HG02884 (cell line): ENCODE measurements around the gene CAMK1D.

Experiments
- ATAC-seq: cut with Tn5 transposase; IDR thresholded peaks from one replicate; pipeline ENCODE4 v1.9.1; 2021; ENCODE audit warnings: mild to moderate bottlenecking, moderate library complexity; ENCODE audit not compliant: unreplicated experiment

CAMK1D gene

DNA sequence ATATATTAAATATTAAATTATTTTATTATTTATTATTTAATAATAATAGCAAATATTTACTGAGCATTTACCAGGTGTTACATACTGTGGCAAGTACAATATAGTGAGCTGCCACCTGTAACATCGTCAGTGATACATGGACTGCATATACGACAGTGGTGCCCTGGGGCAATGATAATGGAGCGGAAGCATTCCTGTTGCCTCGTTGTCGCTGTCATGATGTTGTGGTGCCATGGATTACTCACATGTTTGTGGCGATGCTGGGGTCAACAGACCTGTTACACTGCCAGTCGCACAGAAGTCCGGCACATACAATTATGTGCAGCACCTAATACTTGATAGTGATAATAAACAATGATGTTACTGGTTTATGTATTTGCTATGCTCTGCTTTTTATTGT lies 20.6 kb downstream of the CAMK1D start:
- ATAC-seq: no peak

DNA sequence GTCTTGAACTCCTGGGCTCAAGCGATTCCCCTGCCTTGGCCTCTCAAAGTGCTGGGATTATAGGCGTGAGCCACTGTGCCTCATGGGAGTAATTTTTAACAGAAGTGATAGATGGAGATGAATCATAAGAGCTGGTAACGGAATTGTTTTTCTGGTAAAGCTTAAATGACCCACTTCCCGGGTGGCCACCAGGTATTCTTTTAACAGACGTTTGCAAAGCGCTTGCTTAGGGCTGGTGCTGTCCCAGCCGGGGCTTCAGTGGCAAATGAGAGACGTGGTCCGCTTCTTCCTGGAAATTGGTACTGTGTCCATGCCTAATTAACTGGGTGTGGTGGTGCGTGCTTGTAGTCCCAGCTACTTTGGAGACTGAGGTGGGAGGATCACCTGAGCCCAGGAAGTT lies 23.5 kb downstream of the CAMK1D start:
- ATAC-seq: no peak

DNA sequence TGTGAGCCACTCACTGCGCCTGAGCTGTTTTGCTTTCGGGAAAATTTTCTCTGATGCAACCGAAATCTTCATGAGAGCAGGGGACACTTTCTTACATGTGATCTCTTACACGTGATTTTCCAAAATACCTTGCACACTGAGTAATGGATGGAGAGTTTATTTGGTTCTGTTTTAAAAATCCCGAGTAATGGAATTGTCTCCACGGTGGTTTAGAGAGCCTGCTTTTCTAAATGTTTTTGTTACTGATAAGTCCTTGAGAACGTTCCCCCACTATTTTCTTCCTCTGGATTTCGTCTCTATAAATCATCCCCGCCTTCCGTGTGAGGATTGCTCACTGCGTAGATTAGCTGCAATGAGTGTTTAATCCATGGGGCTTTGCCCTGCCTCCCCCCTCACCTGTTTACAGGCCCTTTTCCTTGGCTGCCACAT lies 25.7 kb downstream of the CAMK1D start:
- ATAC-seq: no peak

DNA sequence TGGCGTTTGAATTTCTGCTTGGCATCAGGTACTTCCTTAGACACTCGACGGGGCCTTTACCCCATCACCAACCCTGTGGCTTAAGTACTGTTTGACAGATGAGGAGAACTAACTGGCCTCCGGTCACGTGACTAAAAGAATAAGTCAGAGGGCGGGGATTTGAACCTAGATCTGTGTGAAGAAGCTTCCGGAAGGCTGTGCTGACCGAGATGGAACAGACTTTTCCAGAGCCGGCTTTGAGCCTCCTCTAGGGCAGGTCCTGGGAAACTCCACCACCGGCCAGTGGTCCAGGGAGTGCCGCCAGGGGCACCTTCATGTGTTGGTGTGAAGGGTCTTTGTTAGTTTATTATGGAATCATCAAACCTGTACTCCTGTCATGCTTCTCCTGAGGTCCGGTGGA lies 26.9 kb downstream of the CAMK1D start:
- no peak for ATAC-seq

DNA sequence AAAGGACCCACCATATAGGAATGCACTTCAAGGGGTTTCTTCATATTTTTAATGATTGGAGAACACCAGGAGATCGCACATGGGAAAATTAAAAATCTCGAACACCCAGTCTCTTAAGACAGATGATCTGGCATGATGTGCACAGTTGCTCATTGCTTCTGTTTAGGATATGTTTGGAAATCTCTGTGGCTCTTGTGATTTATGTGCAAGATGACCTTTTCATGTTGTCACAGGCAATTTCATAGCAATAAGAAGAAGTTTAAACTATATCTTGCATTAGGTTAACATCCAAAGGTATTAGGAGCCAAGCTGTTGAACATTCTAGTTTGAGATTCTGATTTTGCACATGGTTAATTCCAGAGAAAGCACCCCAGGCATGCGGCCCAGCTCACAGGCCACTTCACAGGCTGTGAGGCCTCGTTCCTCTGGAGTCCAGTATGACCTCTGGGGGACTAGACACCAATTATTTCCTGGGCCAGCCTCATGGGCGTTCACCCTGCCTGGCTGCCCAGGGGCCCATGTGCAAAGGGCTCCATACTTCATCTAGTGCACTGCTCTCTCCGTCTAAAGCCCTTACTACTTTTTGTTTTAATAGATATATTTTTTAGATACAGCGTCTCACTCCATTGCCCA lies 28.4 kb downstream of the CAMK1D start:
- no peak for ATAC-seq

DNA sequence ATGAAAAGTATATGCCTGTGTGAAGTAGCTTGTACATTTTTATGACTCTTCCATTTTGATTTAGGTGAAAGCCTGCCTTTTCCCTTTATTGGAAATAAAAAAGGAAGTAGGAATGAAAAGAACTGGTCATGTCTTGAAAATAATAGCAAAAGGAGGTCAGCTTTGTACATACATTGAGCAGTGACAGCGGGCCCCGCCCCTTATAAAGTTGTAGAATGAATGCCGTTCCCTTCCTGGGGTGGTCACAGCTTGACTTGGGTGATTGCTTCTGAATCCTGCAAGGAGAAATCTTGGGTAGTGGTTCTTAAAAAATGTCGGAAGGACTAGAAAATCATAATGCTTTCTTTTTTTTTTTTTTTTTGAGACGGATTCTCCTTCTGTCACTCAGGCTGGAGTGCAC lies 31.7 kb downstream of the CAMK1D start:
- ATAC-seq: no peak

DNA sequence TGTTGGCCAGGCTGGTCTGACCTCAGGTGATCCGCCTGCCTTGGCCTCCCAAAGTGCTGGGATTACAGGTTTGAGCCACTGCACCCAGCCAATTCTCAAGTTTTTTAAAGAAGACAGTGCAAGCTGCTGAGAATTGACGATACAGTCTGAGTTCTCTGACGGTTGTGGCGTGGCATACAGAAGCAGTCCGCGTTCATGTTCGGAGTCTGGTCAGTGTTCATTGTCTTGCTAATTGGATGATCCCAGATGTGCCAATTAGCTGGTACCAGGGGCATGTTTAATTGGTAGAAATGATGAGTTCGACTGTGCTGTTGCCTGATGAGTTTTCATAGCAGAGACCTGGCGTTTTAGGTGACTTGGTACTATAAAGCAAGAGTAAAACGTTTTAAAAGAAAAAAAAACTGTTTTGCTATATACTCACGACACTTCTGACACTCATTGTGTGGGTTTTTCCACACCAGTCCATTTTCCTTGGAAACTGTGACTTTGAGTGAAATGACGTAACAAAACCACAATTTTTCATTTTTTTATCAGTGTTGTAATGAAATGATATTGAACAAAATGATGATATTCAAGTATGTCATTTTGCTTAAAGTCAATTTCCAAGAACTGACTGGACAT lies 32.3 kb downstream of the CAMK1D start:
- ATAC-seq: no peak

DNA sequence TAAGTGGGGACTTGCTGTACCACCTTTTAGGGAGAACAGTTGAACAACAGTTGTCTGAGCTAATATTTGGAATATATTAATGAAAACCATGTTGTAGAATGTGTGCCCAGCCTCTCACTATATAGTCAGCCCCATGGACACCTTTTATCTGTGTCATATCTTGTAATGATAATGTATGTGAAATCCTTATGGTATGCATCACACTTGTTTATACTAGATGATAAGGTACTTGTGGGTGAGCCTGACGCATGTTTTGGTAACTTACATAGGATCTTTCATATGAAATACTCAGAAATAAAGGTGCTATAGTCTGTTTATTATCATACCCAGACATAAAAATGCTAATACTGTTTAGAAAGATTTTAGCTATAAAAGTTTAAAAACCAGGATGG lies 32.8 kb downstream of the CAMK1D start:
- ATAC-seq: no peak

DNA sequence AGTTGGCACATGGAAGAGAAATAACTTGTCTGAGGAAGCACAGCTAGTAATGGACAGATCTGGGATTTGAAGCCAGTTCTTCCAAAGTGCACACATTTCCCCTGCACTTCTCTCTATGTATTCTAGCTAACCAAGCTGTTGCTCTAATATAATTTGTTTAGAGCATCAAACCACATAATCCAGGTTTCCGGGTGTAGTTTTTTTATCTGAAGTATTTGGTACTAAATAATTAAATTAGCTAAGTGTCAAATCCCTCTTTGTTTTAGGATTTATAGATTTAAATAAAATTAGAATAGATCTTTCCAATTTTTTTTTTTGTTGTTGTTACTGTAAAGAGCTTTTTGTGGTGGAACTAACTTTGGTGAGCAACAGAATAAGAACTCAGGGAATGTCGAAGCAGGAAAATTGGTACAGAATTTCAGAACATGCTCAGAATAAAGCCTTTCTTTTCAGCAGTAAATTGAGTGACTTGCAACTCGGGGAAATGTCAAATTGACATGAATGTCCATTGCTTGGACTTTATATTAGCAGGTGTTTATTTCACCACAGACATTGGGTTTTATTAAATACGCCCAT lies 33.7 kb downstream of the CAMK1D start:
- ATAC-seq: no peak

DNA sequence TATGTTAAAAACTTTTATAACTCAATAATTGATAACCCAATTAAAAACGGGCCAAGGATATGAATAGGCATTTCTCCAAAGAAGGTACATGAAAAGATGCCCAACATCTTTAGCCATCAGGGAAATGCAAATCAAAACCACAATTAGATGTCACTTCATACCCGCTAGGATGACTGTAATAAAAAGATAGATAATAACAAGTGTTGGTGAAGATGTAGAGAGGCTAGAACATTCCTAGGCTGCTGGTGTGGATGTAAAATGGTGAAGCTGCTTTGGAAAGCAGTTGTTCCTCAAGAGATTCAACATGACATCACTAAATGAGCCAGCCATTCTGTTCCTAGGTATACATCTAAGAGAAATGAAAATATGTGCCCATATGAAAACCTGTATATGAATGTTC lies 35.6 kb downstream of the CAMK1D start:
- no peak for ATAC-seq

DNA sequence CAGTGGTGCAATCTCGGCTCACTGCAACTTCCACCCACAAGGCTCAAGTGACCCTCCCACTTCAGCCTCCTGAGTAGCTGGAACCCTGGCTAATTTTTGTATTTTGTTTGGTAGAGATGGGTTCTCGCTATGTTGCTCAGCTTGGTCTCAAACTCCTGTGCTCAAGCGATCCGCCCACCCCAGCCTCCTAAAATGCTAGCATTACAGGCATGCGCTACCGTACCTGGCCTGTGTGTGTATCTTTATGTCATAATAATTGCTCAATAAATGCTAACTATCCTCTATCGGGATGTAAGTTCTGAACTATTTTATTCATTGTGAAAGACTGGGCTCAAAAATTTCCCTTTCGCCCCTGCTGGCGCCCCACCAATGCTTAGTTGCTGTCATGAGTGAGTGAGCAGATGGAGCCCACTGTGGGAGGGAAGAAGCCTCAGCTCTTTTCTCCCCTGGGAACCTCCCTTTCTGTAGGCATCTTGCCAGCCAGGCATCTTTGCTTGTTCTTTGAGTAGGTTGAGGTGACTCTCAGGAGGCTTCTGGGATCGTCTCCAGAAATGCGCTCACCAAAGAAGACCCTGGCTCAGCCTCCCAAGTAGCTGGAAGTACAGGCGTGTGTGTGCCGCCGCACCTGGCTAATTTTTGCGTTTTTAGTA lies 38.3 kb downstream of the CAMK1D start:
- no peak for ATAC-seq

DNA sequence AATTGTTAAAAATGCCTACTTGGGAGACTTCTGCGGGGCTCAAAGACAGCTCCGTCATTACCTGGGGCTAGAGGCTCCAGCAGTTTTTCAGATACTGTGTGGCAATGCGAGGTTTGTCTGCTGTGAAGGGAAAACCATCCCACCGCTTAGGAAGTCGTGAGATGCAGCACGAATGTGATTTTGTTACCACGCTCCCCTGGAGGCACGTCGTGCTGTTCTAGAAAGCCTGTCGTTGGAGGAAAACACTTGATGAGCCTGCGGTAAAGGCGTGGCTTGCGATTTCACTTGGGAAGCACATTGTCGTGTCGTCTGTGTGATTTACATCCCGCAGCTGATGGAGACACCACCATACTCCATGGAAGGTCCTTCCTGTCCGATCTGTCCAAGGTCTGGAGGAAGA lies 39.3 kb downstream of the CAMK1D start:
- no peak for ATAC-seq

DNA sequence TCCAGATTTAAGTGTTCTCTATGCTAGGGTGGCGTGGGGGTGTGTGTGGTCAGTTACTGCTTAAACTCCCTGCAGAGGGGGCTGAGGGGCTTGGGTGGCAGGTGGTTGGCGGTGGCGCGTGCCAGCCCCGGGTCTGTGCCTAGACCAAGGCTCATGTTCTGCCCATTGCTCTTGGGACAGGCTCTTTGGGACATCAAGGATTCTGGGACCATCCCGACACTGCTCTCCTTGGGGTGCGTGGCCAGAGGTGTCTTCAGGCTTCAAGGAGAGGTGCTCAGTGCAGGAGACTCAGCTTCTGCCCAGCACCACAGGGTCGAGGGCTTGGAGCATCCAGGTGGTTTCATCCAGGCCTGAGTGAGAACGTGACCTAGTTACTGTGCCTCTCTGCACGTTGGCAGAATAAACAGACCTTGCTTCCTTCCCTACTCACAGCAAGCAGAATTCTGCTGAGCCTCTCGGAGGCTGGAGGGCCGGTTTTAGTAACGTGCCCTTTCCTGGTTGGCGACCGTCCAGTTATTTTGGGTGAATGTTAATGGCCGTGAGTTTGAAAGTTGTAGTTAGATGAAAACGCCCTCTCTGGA lies 39.9 kb downstream of the CAMK1D start:
- ATAC-seq: no peak

DNA sequence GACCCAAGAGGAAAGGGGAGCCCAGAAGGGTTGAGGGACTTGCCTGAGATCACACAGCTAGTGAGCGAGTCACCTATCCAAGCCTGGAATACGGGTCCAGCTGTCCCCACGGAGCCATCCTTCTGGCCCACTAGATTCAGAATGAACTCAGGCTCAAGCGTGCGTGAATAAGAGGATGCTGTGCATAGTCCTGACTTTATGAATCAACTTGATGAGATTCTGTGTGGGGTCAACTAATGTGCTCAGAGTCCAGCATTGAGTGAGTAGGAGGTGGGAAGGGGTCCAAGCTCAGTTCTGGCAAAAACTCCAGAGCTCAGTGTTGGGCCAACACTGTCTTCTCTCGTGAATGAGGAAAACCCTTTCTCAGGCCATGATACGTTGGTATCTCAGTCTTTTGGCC lies 41.4 kb downstream of the CAMK1D start:
- no peak for ATAC-seq

DNA sequence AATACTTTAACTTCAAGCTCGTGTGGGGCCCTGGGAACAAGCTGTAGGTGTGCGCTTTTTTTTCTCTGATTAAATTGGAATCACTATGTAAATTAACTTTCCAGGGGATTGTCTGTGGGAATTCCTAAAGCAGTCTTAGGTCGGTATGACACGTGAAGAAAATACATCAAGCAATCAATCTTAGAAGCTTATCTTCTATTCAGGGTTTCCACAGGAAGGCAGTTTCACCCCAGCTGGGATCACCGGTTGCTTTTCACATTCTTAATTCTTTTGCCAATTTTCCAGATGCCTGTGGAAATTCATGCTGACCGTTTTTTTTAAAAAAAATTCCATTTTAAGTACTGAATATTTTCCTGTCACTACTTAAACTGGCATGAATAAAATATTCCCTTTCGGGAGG lies 41.9 kb downstream of the CAMK1D start:
- no peak for ATAC-seq

DNA sequence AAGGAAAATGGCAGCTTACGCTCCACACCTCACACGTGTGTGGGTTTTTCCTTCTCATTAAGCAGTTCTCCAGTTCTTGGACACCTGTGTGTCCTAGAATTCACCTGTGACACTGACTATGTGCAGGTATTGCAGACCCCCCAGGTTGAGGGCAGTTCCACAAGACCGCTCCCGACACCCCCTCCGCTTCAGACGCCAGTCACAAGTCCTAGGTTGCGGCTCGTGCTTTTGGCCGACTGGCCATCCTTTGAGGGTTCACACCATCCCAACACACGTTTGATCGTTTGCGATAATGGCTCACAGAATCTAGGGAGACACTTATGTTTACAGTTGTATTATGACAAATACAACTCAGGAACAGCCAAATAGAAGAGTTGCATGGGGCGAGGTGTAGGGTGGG lies 44.5 kb downstream of the CAMK1D start:
- ATAC-seq: no peak

DNA sequence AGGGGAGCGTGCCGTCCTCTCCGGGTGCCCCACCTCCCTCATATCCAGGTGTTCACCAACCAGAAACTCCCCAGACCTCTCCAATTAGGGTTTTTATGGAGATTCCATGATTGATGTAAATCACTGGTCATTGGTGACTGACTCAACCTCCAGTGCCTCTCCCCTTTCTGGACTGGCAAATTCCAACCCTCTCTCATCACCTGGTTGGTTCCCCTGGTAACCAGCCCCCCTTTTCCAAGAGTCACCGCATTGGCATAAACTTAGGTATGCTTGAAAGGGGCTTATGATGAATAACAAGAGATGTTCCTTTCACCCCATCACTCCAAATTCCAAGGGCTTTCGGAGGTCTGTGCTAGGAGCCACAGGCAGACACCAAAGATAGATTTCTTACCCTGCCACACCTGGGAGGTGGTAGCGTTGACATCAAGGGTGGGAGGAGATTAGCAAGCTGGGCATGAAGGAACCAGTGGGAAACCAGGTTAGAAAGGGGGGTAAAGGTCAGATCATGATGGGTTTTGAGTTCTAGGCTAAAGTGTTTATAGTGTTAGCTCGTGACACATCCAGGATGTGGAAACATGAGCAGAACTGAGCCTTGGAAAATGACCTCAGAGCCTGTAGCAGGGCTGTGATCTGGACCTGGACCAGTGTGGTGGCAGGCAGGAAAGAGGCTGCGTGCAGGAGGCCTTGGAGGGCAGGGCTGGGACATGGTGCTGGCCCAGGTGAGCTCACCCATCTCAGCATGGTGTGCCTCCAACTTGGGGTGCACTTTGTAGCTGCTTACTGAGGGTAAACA lies 45.1 kb downstream of the CAMK1D start:
- no peak for ATAC-seq

DNA sequence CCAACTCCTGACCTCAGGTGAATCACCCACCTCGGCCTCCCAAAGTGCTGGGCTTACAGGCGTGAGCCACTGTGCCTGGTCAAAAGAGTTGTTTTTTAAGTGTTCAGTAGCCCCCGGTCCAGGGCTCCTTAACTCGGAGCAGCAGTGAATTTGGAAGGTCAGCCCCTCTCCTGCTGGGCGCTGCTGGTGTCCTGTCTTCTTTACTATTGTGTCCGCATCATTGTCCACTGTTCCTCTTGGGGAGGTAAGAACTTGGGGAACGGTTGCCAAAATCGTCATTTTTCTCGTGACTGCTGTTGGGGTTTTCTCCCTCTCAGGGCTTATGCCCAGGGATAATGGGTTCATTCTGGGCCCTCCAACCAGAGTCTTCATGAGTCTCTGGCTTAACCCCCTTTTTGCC lies 46.7 kb downstream of the CAMK1D start:
- ATAC-seq: no peak

DNA sequence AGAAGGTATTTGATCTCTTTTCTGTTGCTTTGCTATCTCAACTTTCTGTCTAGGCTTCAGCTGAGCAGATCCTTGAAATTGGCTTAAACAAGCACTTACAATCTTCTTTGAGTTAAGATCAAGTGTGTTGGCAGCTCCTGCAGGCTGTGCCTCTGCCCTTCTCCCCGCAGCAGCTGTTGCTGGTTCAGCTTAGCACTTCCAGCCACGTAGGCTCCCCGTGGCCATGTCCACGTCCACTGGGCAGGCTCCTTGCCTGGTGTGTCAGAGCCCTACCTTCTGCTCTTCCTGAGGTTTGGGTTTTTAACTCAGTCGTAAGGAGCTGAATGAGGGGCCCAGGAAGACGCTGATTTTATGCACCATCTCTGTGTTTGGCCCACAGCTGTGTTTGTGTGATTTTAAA lies 47.2 kb downstream of the CAMK1D start:
- ATAC-seq: no peak

DNA sequence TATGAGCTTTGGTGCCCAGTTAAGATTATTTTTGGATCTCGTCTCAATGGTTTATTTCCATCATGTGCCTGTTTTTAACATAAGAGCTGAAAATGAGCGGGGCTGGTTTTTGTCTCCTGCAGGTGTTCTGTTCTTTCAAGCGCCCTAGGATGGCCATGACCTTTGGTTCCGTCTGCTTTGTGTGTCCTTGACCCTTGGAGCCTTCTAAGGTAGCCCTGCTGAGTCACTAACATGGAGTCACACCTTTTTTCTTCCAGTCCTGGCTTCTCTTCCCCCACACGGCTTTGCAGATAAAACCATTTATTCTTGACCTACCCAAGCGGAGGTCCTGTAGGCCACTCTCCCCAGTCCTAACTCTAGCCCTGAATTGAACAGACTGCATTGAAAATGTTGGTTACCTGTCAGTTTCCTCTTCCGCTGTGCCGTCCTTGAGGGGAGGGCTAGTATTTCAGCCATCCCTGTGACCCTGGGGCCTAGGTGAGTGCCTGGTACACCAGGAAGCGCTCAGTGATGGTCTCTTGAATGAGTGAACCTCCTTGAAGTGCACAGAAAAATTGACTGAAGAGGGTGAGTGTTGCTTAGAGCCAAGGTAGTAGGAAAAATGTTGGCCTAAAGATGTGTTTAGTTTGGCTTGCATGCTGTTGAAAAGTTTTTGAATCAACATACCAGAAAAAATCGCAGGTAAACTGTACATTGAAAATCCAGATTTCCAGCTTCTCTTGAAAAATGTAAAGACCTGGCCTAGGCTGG lies 48.0 kb downstream of the CAMK1D start:
- no peak for ATAC-seq
